GM08714 (cell line): Measurements from ENCODE around the gene SNORC.

Experiments used
- H3K4me3 ChIP-seq: fragments of 200-500 bp; sonication (Bioruptor generic); 2 replicates; pipeline ENCODE4 v1.5.1; 2014; ENCODE audit warnings: mild to moderate bottlenecking, low read length, inconsistent platforms
- ZNF274 ChIP-seq: IDR thresholded peaks from 2 replicates; pipeline ENCODE4 v1.6.1; 2012; ENCODE audit warnings: mild to moderate bottlenecking, low read depth, low read length

The SNORC gene

GRCh38 chr2:232927032-232927792 lies 57.1 kb downstream of the SNORC start:
- H3K4me3 ChIP-seq = no peak overlapping the region

GRCh38 chr2:232927793-232928550 lies 57.9 kb downstream of the SNORC start:
- no peak for TF ChIP-seq ZNF274
- H3K4me3 ChIP-seq = no peak overlapping the region

More at GRCh38 chr2:232927032-232927792, 57.1 kb downstream of the SNORC start:
- no peak for TF ChIP-seq ZNF274
